Stimulated activated naive CD4-positive, alpha-beta T cell treated with Interleukin-2 at 50 U/mL for 16 hours (primary cell): Measurements from ENCODE around the gene ASCL1.

ENCODE experiments used
- DNase-seq: peaks from one replicate; lab custom pipeline; 2025; lab: John Stamatoyannopoulos, UW

The ASCL1 gene

DNA sequence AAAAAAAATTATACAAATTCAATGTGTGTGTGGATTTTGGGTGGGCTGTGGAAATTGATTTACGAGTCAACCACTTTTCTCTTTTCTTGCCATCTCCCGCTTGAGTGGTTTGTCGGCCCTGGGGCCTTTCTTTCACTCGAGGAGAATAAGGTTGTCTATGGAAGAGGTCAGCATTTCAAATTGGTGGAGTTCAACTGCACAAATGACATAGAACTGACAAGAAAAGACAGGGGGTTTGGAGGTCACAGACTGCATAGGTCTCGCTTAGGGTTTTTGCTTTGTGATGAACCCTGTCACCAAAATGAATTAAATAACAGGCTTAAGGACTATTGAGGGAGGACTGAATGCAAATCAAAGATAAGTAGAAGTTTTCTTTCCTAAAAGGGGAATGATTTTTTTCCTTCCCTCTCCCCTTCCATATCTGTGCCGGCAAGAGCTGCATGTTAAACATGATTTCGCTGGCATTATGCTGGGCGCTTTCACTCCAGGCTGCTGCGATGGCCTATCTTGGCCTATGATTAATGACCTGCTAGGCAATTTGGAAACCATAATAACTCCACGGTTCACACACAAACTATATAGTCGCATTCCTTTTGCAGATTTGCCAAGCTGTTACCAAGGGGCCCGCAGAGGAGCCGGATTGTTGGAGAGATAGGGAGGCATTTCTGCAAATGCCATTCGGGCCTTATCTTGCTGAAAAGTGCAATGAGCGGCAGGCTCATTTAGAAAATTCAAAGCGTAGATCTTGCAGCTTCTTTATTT is 20.7 kb downstream of the ASCL1 start:
- DNase-seq, result no peak

DNA sequence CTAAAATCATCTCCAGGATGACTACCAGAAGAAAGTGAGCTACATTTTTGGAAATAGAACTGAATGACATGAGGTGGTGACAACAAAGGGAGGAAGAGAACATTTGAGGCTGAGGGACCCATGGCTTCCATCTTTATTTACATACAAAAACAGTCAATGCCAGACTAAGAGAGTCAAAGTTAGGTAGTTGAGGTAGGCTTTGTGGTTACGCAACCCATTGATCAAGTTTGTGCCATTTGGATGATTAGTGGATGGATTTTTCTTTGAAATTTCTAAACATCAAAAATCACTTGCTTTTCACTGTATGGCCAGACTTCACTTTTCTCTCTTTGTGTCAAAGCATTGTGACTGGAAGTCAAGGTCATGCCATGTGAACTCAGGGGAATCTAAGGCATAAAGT is 22.9 kb downstream of the ASCL1 start:
- DNase-seq, result no peak

GRCh38 chr12:102990419-102990818 is 32.9 kb downstream of the ASCL1 start:
- no peak for DNase-seq

- no peak for DNase-seq
These were observed 34.8 kb downstream of the ASCL1 start for GRCh38 chr12:102992297-102992696.

- no peak for DNase-seq
These were observed 35.2 kb downstream of the ASCL1 start for GRCh38 chr12:102992720-102993119.

GRCh38 chr12:102993537-102993936 is 36.1 kb downstream of the ASCL1 start:
- no peak for DNase-seq

DNA sequence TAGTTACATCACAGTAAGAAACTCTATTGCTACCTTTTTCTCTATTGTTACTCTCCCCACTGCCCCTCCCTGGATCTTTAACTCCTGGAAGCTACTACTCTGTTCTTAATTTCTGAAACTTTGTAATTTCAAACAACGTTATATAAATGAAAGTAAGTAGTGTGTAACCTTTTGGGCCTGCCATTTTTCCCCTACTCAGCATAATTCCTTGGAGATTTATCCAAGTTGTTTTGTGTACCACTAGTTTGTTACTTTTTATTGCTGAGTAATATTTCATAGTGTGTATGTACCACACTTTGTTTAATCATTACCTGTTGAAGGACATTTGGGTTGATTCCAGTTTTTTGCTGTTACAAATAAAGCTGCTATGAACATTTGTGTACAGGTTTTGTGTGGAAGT is 37.9 kb downstream of the ASCL1 start:
- no peak for DNase-seq
